ENCODE measurements around the gene TRPM2. TPM values are rescaled to one million over a fixed set of nuclear protein-coding genes. Genes with fewer than 3 reads are reported as not detected.

Gene TRPM2
- total RNA-seq, 1 donor from 2014 or later = 0.52 TPM

GRCh38 chr21:44484498-44485253, 131.3 kb downstream of the TRPM2 start:
- no peak for DNase-seq (ENCODE audit: low read depth)
- no peak for TF ChIP-seq CTCF (conservative IDR thresholded peaks at IDR 0.05; ENCODE audit: low read depth, low read length)
- no peak overlapping the region for H3K4me3 ChIP-seq (ENCODE audit: low read depth, low read length)

DNA sequence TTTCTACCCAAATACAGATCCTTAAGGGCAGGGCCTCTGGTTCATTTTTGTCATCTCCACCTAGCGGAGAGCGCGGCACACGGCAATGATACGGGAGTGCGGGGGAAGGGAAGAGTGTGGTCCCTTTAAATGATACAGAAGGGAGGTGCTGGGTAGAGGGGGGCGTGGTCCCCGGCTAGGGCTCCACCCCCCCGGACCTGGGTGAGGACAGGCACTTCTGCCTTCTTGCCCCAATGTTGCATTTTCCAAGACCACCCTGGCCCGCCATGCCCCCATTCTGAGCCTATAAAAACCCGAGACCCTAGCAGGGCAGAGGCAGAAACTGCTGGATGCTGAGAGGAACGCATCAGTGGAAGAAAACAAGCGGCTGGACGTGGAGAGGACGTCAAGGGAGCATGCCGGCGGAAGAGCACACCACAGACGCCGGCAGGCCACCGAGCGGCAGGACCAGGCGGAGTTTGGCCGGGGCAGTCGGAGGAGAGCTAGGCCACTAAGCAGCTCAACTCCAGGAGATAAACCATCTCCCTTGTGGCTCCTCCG, 131.9 kb downstream of the TRPM2 start:
- TF ChIP-seq CTCF (conservative IDR thresholded peaks at IDR 0.05; ENCODE audit: low read depth, low read length) = no peak
- H3K4me3 ChIP-seq (ENCODE audit: low read depth, low read length) = no peak overlapping the region

GRCh38 chr21:44485796-44486195, 132.4 kb downstream of the TRPM2 start:
- DNase-seq (ENCODE audit: low read depth) = no peak
- no peak overlapping the region for H3K4me3 ChIP-seq (ENCODE audit: low read depth, low read length)
- no peak for TF ChIP-seq CTCF (conservative IDR thresholded peaks at IDR 0.05; ENCODE audit: low read depth, low read length)

More for the DNA sequence above, 131.9 kb downstream of the TRPM2 start:
- DNase-seq (ENCODE audit: low read depth) = no peak

DNA sequence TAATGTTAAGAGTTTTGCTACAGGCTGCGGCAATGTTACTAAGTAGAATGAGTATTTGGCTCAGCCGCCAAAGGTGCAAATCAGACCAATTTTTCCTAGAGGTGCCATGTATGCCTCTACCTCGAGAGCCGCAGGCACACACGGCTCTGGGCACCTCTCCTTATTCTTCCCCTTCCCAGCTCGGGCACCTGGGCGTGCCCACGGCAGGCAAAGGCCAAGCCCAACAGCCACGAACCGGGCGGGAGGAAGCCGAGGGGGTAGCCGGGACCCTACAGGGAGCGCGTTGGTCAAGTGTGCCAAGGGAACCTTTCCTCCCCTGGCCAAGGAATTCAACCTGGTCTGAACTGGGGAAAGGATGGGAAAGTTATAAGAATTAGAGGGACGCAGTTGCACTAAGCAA, 132.9 kb downstream of the TRPM2 start:
- no peak overlapping the region for H3K4me3 ChIP-seq (ENCODE audit: low read depth, low read length)
- DNase-seq (ENCODE audit: low read depth) = no peak
- TF ChIP-seq CTCF (conservative IDR thresholded peaks at IDR 0.05; ENCODE audit: low read depth, low read length) = no peak

DNA sequence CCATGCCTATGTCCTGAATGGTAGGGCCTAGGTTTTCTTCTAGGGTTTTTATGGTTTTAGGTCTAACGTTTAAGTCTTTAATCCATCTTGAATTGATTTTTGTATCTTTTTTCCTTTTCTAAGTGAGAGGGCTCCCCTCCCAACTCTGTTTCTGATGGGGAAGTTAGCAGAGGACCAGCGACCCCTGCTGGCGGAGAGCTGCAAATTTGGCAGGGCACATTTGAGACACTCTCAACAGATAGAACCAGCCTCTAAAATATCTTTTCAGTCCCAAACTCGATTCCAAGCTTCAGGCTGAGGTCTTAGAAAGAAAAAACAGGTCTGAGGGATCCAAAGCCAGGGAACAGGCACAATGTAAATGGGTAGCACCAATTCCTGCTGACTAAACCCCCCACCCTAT, 134.4 kb downstream of the TRPM2 start:
- no peak overlapping the region for H3K4me3 ChIP-seq (ENCODE audit: low read depth, low read length)
- no peak for DNase-seq (ENCODE audit: low read depth)
- peak; percentile 53 for TF ChIP-seq CTCF (conservative IDR thresholded peaks at IDR 0.05; ENCODE audit: low read depth, low read length)

- peak; percentile 21 for TF ChIP-seq CTCF (conservative IDR thresholded peaks at IDR 0.05; ENCODE audit: low read depth, low read length)
- no peak for DNase-seq (ENCODE audit: low read depth)
- H3K4me3 ChIP-seq (ENCODE audit: low read depth, low read length) = no peak overlapping the region
Observed at GRCh38 chr21:44489962-44490361, 136.5 kb downstream of the TRPM2 start.

- no peak for DNase-seq (ENCODE audit: low read depth)
- no peak overlapping the region for H3K4me3 ChIP-seq (ENCODE audit: low read depth, low read length)
- no peak for TF ChIP-seq CTCF (conservative IDR thresholded peaks at IDR 0.05; ENCODE audit: low read depth, low read length)
Observed at GRCh38 chr21:44490405-44490804, 137.0 kb downstream of the TRPM2 start.

All from epithelial cell of proximal tubule (primary cell).